Stomach (tissue), 9 donors: Measurements from ENCODE around the gene BAZ2B. TPM values are rescaled to one million over a fixed set of nuclear protein-coding genes. Genes with fewer than 3 reads are reported as not detected.

Experiments used
- DNase-seq, 2 donors: peaks; one replicate each; pipeline versions ENCODE4 v3.0.0 to v3.0.0-alpha.2; 2013 to 2019
- H3K27ac ChIP-seq, 5 donors: fragments of 200-600 bp in 4 of 5; sonication (generic) in 4 of 5; one replicate each; pipeline ENCODE4 v1.5.1; 2013 to 2019; ENCODE audit warnings: mild to moderate bottlenecking in 1 of 5, moderate library complexity in 1 of 5
- H3K27me3 ChIP-seq, 3 donors: fragments of 200-600 bp; sonication (generic); one replicate each; pipeline ENCODE4 v1.5.1; 2017 to 2019; ENCODE audit warnings: mixed run types in 1 of 3
- H3K36me3 ChIP-seq, 4 donors: fragments of 200-600 bp; sonication (generic); 1 replicate in 3 of 4; 2 replicates in 1 of 4; pipeline ENCODE4 v1.5.1; 2016 to 2019
- H3K4me1 ChIP-seq, 4 donors: fragments of 200-600 bp; sonication (generic); one replicate each; pipeline ENCODE4 v1.5.1; 2016 to 2019
- H3K4me3 ChIP-seq, 4 donors: fragments of 200-600 bp; sonication (generic) in 3 of 4; one replicate each; pipeline ENCODE4 v1.5.1; 2016 to 2019; ENCODE audit warnings: mild to moderate bottlenecking in 1 of 4
- H3K9me3 ChIP-seq, 4 donors: fragments of 200-600 bp; sonication (generic); one replicate each; pipeline ENCODE4 v1.5.1; 2016 to 2019
- EP300 ChIP-seq: sonication (generic); formaldehyde crosslinking; IDR thresholded peaks from one replicate; pipeline ENCODE4 v1.6.1; 2017; ENCODE audit warnings: antibody characterized with exemption
- POLR2A ChIP-seq, 4 donors: fragments of 450-650 bp; IDR thresholded peaks; one replicate each; pipeline ENCODE4 v1.6.1; 2016; ENCODE audit warnings: antibody characterized with exemption in 4 of 4, control low read depth in 2 of 4, mild to moderate bottlenecking in 1 of 4, moderate library complexity in 1 of 4
- POLR2AphosphoS5 ChIP-seq, 3 donors: sonication (generic); formaldehyde crosslinking; IDR thresholded peaks; one replicate each; pipeline ENCODE4 v1.6.1; 2016; ENCODE audit warnings: antibody characterized with exemption in 3 of 3
- WGBS, 5 donors: extraction: QIAGEN DNeasy Blood & Tissue Kit in 3 of 5; methylation state at CpG; one replicate each; pipeline versions ENCODE4 v1.1.5 to v1.1.7; 2013 to 2018; 5-methylcytosine and 5-hydroxymethylcytosine counted together
- intact Hi-C: fragments of 100-400 bp; cut with DNase I; formaldehyde crosslinking; loops from one replicate; pipeline ENCODE4 v1.15.1; 2023; ENCODE audit warnings: low total_unique reads
- polyA plus RNA-seq, 3 donors: library from polyadenylated mRNA; stranded (reverse); fragments of 200-250 nt; gene quantifications; one replicate each; pipeline ENCODE4 v1.2.3, GENCODE V29; 2013
- total RNA-seq, 5 donors: library from RNA; depleted of rRNA; stranded (reverse); fragments of >200 nt; gene quantifications; one replicate each; pipeline versions ENCODE4 v1.1.0 to v1.2.3, GENCODE V29; 2014 to 2016
- TF ChIP-seq, protein P1 (sequence below), 7 experiments: fragments of 450-650 bp in 4 of 7; fragments of 200-600 bp in 3 of 7; sonication (generic) in 3 of 7; IDR thresholded peaks; one replicate each; pipeline ENCODE4 v1.5.1; 2016 to 2019; ENCODE audit warnings: antibody characterized with exemption in 7 of 7, control low read depth in 2 of 7, mild to moderate bottlenecking in 1 of 7
- donor health status: healthy with polysubstance abuse.
- donor health status: Bipolar disorder and iron deficiency.
- donor health status: healthy.

The BAZ2B gene
- total and polyA plus RNA-seq, 8 donors: 7.2 to 245 (median 59.2) TPM

DNA sequence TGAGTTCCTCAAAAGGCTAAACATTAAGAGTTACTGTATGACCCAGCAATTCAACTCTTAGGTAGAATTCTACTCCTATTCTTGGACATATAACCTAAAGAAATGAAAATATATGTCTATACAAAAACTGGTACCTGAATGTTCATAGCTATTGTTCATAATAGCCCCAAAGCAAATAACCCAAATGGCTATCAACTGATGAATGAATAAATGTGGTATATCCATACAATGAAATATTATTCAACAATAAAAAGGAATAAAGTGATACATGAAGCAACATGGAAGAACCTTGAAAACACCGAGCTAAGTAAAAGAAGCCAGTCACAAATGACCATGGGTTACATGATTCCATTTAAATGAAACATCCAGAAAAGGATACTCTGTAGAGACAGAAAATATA, 114.6 kb downstream of the BAZ2B start:
- WGBS, 5 donors: 89 to 100% (median 96%) methylated on average over 1 of the region's 1 CpG
- TF ChIP-seq POLR2A (IDR thresholded peaks at IDR 0.05): no peak
- TF ChIP-seq, protein P1, sequence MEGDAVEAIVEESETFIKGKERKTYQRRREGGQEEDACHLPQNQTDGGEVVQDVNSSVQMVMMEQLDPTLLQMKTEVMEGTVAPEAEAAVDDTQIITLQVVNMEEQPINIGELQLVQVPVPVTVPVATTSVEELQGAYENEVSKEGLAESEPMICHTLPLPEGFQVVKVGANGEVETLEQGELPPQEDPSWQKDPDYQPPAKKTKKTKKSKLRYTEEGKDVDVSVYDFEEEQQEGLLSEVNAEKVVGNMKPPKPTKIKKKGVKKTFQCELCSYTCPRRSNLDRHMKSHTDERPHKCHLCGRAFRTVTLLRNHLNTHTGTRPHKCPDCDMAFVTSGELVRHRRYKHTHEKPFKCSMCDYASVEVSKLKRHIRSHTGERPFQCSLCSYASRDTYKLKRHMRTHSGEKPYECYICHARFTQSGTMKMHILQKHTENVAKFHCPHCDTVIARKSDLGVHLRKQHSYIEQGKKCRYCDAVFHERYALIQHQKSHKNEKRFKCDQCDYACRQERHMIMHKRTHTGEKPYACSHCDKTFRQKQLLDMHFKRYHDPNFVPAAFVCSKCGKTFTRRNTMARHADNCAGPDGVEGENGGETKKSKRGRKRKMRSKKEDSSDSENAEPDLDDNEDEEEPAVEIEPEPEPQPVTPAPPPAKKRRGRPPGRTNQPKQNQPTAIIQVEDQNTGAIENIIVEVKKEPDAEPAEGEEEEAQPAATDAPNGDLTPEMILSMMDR (IDR thresholded peaks at IDR 0.05): no peak
- Histone ChIP-seq H3K36me3 (peaks cover 0 to 9% (median 8%) of the 10 kb centered on the region in 4 donors), H3K4me3 (no peak overlapping the region), H3K4me1 (peaks cover 0 to 29% (median 13%) of the 10 kb centered on the region in 4 donors), H3K27ac (no peak overlapping the region), H3K9me3 (peaks cover 0 to 8% (median 0%) of the 10 kb centered on the region in 4 donors), H3K27me3 (no peaks in the 10 kb centered on the region)
- intact Hi-C loops: no loop called here
- no peak for DNase-seq

DNA sequence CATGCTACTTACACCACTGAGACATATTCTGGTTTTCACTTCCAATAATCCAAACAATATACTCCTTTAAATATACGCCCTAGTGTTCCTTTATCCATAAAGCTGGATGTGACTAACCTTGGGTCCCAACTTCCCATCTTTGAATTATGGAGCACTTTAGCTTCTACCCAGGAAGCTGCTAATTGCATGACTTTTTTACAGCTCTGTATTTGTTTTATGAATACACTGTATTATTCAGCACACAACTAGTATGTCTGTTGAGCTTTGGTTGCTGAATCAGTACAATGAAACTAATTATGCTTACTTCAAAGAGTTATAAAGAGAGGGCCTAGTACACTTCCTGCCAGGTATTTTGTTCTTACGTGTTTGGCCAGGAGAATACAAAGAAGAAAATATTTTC, 118.5 kb downstream of the BAZ2B start:
- peak overlapping the region in 3 of 5 donors; percentile 24 to 67 (median 38) for H3K27ac ChIP-seq
- peaks cover 0 to 8% (median 0%) of the 10 kb centered on the region in 4 donors for H3K9me3 ChIP-seq
- TF ChIP-seq, protein P1 (IDR thresholded peaks at IDR 0.05): no peak
- TF ChIP-seq POLR2A (IDR thresholded peaks at IDR 0.05) (no peak), POLR2AphosphoS5 (IDR thresholded peaks at IDR 0.05) (no peak), EP300 (no peak)
- H3K36me3 ChIP-seq: peaks cover 0 to 9% (median 8%) of the 10 kb centered on the region in 4 donors
- intact Hi-C loops: no loop called here
- H3K4me1 ChIP-seq: peaks cover 0 to 15% (median 0%) of the 10 kb centered on the region in 4 donors
- H3K27me3 ChIP-seq: no peaks in the 10 kb centered on the region
- no peak overlapping the region for H3K4me3 ChIP-seq
- no peak for DNase-seq
- 68 to 90% (median 74%) methylated on average over 2 of the region's 2 CpGs for WGBS, 5 donors

DNA sequence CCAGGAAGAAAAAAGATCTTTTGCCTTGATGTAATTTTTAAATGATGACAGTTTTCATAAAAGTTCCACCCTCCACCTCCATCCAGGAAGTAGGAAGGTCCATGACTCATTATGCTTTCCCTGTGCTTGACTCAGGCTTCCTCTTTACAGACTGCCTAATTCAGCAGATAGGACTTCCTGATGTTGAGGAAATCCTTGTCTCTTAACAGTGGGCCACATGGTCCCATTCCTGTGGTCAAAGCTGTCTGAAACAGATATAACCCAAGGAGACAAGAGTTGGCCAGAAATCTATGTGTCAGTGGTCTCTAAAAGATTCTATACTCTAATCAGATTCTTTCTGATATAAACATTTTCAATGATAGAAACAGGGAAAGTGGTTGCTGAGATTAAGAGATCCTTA, 119.1 kb downstream of the BAZ2B start:
- DNase-seq: peak in 1 of 2 donors; percentile 72
- intact Hi-C loops: no loop called here
- TF ChIP-seq POLR2A (IDR thresholded peaks at IDR 0.05) (no peak), EP300 (no peak), POLR2AphosphoS5 (IDR thresholded peaks at IDR 0.05) (peak in 2 of 3 donors; percentile 45 to 88)
- H3K4me1 ChIP-seq: peaks cover 0 to 15% (median 0%) of the 10 kb centered on the region in 4 donors
- no peak overlapping the region for H3K4me3 ChIP-seq
- H3K9me3 ChIP-seq: peaks cover 0 to 8% (median 0%) of the 10 kb centered on the region in 4 donors
- H3K27ac ChIP-seq: peak overlapping the region in 3 of 5 donors; percentile 24 to 67 (median 38)
- H3K27me3 ChIP-seq: no peaks in the 10 kb centered on the region
- peaks cover 0 to 9% (median 8%) of the 10 kb centered on the region in 4 donors for H3K36me3 ChIP-seq

DNA sequence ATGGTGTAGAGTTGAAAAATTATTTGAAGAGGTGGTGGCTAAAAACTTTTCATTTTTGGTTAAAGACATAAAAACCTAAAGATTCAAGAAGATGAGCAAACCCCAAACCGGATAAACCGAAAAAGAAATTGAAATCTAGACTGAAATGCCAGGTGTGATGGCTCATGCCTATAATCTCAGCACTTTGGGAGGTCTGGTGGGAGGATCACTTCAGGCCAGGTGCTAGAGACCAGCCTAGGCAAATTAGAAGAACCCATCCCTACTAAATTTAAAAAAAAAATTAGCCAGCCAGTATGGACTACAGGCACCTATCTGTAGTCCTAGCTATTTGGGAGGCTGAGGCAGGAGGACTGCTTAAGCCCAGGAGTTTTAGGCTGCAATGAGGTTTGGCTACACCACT, 126.9 kb downstream of the BAZ2B start:
- Histone ChIP-seq H3K4me1 (peaks cover 0 to 9% (median 2%) of the 10 kb centered on the region in 4 donors), H3K27ac (no peak overlapping the region), H3K36me3 (no peaks in the 10 kb centered on the region), H3K4me3 (no peak overlapping the region), H3K27me3 (no peaks in the 10 kb centered on the region), H3K9me3 (no peaks in the 10 kb centered on the region)
- DNase-seq: no peak
- 92 to 100% (median 97%) methylated on average over 2 of the region's 2 CpGs for WGBS, 5 donors
- TF ChIP-seq POLR2A (IDR thresholded peaks at IDR 0.05) (no peak), EP300 (no peak), POLR2AphosphoS5 (IDR thresholded peaks at IDR 0.05) (no peak)
- TF ChIP-seq, protein P1 (IDR thresholded peaks at IDR 0.05): no peak
- intact Hi-C loops: no loop called here

DNA sequence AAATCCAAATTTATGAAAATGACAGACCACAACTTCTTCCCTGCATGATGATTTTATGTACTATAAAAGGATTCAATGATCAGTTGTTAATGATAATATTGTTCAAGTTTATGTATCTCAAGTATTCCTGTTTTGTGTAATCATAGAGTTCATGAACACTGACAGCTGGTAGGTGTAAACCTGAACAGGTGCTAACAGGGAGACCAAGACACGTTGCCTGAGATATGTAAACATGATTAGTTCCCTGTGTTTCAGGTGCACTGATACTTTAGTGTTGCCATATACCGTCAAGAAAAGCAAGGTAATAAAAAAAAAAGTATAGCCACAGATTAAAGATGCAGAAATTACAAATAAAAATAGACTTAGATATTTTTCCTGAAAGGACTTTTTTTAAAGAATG, 131.8 kb downstream of the BAZ2B start:
- 27 to 52% (median 45%) methylated on average over 2 of the region's 2 CpGs for WGBS, 5 donors
- H3K9me3 ChIP-seq: no peaks in the 10 kb centered on the region
- no peak overlapping the region for H3K4me3 ChIP-seq
- TF ChIP-seq POLR2AphosphoS5 (IDR thresholded peaks at IDR 0.05) (no peak), POLR2A (IDR thresholded peaks at IDR 0.05) (no peak), EP300 (no peak)
- TF ChIP-seq, protein P1 (IDR thresholded peaks at IDR 0.05): no peak
- peak in 1 of 2 donors; percentile 50 for DNase-seq
- no peaks in the 10 kb centered on the region for H3K36me3 ChIP-seq
- no peaks in the 10 kb centered on the region for H3K27me3 ChIP-seq
- intact Hi-C loops: no loop called here
- peaks cover 0 to 16% (median 5%) of the 10 kb centered on the region in 4 donors for H3K4me1 ChIP-seq
- H3K27ac ChIP-seq: no peak overlapping the region
